Measurements from ENCODE around the gene CCDC34. TPM values are rescaled to one million over a fixed set of nuclear protein-coding genes. Genes with fewer than 3 reads are reported as not detected.
"Not testable (repeated sequence)": the region's sequence is repeated elsewhere in the genome, so short reads cannot be mapped to it uniquely, and the experiment has no call there.

Gene CCDC34
- total RNA-seq, 2 experiments from 2014 or later = 26.8 to 28.5 TPM

DNA sequence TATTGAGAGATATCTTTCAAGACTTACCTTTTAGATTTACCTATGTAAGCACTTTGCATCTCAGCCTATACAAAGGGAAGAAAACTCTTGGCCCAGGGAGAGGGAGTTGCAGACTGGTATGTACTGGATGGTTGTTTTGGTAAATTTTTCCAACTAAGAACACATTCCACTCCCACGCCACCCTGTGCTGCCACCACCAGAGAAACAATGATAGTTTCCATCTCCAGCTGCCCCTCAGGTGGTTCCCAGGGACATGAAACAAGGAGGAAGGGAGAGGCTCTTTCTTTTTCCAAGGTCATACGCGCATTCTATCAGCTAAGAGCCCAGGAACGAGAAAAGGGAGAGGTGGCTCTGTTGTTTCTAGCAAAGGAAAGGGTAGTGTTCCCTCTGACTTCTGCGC, 34.4 kb downstream of the CCDC34 start:
- intact Hi-C loops (cut with micrococcal nuclease) = no loop called here
- peaks cover 6% of the 10 kb centered on the region for H3K36me3 Mint-ChIP-seq (ENCODE audit: low read depth)
- peaks cover 6% of the 10 kb centered on the region for H3K9me3 Mint-ChIP-seq
- ChIA-PET CTCF (no interaction called here), POLR2A (interaction anchor here (0.6 kb wide), 1 partner anchor 11 kb away, joined by 3 read pairs; no protein-coding TSS in a partner anchor)
- DNase-seq (no peak), ATAC-seq (no peak)
- H3K27me3 Mint-ChIP-seq = no peaks in the 10 kb centered on the region
- H3K4me1 Mint-ChIP-seq (ENCODE audit: low read depth) = no peaks in the 10 kb centered on the region
- no peak overlapping the region for H3K4me3 Mint-ChIP-seq
- no peak overlapping the region for H3K27ac Mint-ChIP-seq
- TF ChIP-seq, protein P1, sequence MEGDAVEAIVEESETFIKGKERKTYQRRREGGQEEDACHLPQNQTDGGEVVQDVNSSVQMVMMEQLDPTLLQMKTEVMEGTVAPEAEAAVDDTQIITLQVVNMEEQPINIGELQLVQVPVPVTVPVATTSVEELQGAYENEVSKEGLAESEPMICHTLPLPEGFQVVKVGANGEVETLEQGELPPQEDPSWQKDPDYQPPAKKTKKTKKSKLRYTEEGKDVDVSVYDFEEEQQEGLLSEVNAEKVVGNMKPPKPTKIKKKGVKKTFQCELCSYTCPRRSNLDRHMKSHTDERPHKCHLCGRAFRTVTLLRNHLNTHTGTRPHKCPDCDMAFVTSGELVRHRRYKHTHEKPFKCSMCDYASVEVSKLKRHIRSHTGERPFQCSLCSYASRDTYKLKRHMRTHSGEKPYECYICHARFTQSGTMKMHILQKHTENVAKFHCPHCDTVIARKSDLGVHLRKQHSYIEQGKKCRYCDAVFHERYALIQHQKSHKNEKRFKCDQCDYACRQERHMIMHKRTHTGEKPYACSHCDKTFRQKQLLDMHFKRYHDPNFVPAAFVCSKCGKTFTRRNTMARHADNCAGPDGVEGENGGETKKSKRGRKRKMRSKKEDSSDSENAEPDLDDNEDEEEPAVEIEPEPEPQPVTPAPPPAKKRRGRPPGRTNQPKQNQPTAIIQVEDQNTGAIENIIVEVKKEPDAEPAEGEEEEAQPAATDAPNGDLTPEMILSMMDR (IDR thresholded peaks at IDR 0.05) = no peak

DNA sequence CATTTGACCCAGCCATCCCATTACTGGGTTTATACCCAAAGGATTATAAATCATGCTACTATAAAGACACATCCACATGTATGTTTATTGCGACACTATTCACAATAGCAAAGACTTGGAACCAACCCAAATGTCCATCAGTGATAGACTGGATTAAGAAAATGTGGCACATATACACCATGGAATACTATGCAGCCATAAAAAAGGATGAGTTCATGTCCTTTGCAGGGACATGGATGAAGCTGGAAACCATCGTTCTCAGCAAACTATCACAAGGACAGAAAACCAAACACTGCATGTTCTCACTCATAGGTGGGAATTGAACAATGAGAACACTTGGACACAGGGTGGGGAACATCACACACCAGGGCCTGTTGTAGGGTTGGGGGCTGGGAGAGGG, 36.0 kb downstream of the CCDC34 start:
- H3K4me3 Mint-ChIP-seq; intact Hi-C loops (cut with micrococcal nuclease); H3K36me3 Mint-ChIP-seq (ENCODE audit: low read depth); H3K4me1 Mint-ChIP-seq (ENCODE audit: low read depth); DNase-seq; CTCF ChIA-PET; H3K27ac Mint-ChIP-seq; H3K9me3 Mint-ChIP-seq; H3K27me3 Mint-ChIP-seq; POLR2A ChIA-PET; ATAC-seq: not testable (repeated sequence)

DNA sequence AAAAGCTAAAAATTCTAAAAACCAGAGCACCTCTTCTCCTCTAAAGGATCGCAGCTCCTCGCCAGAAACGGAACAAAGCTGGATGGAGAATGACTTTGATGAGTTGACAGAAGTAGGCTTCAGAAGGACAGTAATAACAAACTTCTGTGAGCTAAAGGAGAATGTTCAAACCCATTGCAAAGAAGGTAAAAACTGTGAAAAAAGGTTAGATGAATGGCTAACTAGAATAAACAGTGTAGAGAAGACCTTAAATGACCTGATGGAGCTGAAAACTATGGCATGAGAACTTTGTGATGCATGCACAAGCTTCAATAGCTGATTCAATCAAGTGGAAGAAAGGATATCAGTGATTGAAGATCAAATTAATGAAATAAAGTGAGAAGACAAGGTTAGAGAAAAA, 40.8 kb downstream of the CCDC34 start:
- H3K36me3 Mint-ChIP-seq (ENCODE audit: low read depth); POLR2A ChIA-PET; H3K4me3 Mint-ChIP-seq; H3K9me3 Mint-ChIP-seq; H3K27ac Mint-ChIP-seq; intact Hi-C loops (cut with micrococcal nuclease); DNase-seq; H3K4me1 Mint-ChIP-seq (ENCODE audit: low read depth); ATAC-seq; H3K27me3 Mint-ChIP-seq; CTCF ChIA-PET: not testable (repeated sequence)

DNA sequence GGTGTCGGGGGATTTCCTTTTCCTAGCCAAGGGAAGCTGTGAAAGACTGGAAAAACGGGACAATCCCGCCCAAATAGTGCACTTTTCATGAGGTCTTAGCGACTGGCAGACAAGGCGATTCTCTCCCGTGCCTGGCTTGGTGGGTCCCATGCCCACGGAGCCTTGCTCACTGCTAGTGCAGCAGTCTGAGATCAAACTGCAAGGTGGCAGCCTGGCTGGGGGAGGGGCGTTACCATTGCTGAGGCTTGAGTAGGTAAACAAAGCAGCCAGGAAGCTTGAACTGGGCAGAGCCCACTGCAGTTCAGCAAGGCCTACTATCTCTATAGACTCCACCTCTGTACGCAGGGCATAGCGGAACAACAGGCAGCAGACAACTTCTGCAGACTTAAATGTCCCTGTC, 41.7 kb downstream of the CCDC34 start:
- DNase-seq; CTCF ChIA-PET; H3K9me3 Mint-ChIP-seq; intact Hi-C loops (cut with micrococcal nuclease); POLR2A ChIA-PET; H3K36me3 Mint-ChIP-seq (ENCODE audit: low read depth); H3K27ac Mint-ChIP-seq; H3K4me3 Mint-ChIP-seq; H3K27me3 Mint-ChIP-seq; ATAC-seq; H3K4me1 Mint-ChIP-seq (ENCODE audit: low read depth): not testable (repeated sequence)

DNA sequence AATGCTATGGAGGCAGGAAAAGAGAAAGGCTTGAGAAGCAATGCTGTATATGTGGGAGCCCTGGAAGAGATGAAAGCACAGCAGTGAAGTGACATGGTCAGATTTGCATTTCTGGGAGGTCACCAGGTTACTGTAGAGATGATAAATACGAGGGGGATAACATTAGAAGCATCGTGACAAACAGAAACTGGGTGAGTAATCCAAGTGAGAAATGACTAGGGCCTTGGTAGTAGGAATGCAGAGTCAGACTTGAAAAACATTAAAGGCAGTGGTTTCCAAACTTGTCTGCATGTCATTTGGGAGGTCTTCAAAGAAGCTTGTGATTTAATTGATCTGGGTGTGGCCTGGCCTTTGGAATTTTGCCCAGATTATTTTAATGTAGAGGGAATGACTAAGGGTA, 43.9 kb downstream of the CCDC34 start:
- peak; percentile 97 for ATAC-seq
- H3K36me3 Mint-ChIP-seq (ENCODE audit: low read depth) = no peaks in the 10 kb centered on the region

DNA sequence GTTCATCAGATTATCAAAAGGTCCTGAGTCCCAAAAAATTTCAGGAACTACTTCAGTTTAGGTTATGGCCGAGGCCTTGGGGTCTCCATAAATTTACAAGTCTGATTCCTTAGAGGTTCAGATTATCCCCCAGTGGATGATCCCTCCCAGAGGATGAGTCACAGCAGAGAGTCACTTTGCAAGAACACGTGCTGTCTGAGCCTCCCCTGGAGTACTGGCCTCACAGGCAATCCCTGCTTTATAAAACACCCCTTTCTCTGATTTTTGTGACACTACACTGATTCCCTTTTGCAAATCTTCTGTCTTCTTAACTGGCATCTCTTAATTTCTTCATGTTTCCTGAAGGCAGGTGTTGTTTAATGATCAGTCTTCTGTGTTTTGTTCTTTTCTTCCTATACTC, 45.3 kb downstream of the CCDC34 start:
- no peak for ATAC-seq
- Mint-ChIP-seq H3K9me3 (no peaks in the 10 kb centered on the region), H3K27ac (no peak overlapping the region), H3K4me3 (no peak overlapping the region), H3K27me3 (peaks cover 1% of the 10 kb centered on the region), H3K36me3 (ENCODE audit: low read depth) (no peaks in the 10 kb centered on the region), H3K4me1 (ENCODE audit: low read depth) (peaks cover 7% of the 10 kb centered on the region)
- intact Hi-C loops (cut with micrococcal nuclease) = no loop called here
- POLR2A ChIA-PET = no interaction called here
- TF ChIP-seq, protein P1 (IDR thresholded peaks at IDR 0.05) = no peak
- DNase-seq = no peak
- CTCF ChIA-PET = no interaction called here

More for the DNA sequence above, 43.9 kb downstream of the CCDC34 start:
- Mint-ChIP-seq H3K27me3 (peaks cover 1% of the 10 kb centered on the region), H3K9me3 (no peaks in the 10 kb centered on the region), H3K27ac (no peak overlapping the region), H3K4me3 (no peak overlapping the region), H3K4me1 (ENCODE audit: low read depth) (peaks cover 7% of the 10 kb centered on the region)
- POLR2A ChIA-PET = no interaction called here
- intact Hi-C loops (cut with micrococcal nuclease) = no loop called here
- peak; percentile 21 for DNase-seq
- TF ChIP-seq, protein P1 (IDR thresholded peaks at IDR 0.05) = no peak
- CTCF ChIA-PET = no interaction called here

DNA sequence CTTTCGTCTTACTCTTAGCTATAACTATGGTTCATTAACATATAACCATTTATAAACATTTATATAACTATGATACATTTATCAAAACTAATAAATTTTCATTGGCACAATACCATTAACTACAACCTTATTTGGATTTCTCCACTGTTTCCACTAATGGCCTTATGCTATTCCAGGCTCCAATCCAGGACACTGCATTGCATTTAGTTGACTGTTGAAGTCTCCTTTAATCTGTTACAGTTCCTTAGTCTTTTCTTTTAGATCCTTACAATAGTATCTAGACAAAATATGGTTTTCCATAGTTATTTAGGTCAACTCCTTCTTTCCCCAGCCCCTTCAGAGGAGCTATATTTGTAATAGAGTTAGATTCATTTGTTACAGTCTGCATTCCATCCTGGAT, 47.2 kb downstream of the CCDC34 start:
- Mint-ChIP-seq H3K9me3 (no peaks in the 10 kb centered on the region), H3K4me1 (ENCODE audit: low read depth) (peaks cover 7% of the 10 kb centered on the region), H3K27ac (no peak overlapping the region), H3K4me3 (no peak overlapping the region), H3K27me3 (peaks cover 1% of the 10 kb centered on the region), H3K36me3 (ENCODE audit: low read depth) (no peaks in the 10 kb centered on the region)
- intact Hi-C loops (cut with micrococcal nuclease) = no loop called here
- ChIA-PET POLR2A (interaction anchor here (1.5 kb wide), 1 partner anchor 36 kb away, joined by 3 read pairs; no protein-coding TSS in a partner anchor), CTCF (interaction anchor here (0.6 to 1.1 kb wide), 2 partner anchors 23 to 1790 kb away, joined by 3 to 4 read pairs; no protein-coding TSS in a partner anchor)
- TF ChIP-seq, protein P1 (IDR thresholded peaks at IDR 0.05) = no peak
- no peak for DNase-seq
- ATAC-seq = no peak
